PFSK-1 (cell line): ENCODE results near the gene TNS4.

Experiments used
- FOXP2 ChIP-seq: optimal IDR thresholded peaks from 2 replicates; pipeline ENCODE3; 2011; ENCODE audit warnings: borderline replicate concordance, control low read depth, inconsistent platforms; ENCODE audit not compliant: insufficient read depth; ENCODE audit errors: extremely low read length, extremely low read depth
- POLR2AphosphoS5 ChIP-seq: IDR thresholded peaks from 2 replicates; pipeline ENCODE4 v1.6.1; 2012; ENCODE audit warnings: low read depth, mild to moderate bottlenecking, control low read depth, low read length, moderate library complexity
- SIN3A ChIP-seq: IDR thresholded peaks from 2 replicates; pipeline ENCODE4 v1.6.1; 2012; ENCODE audit warnings: mild to moderate bottlenecking, low read length, moderate library complexity, borderline replicate concordance; ENCODE audit not compliant: insufficient read depth
- TAF1 ChIP-seq: IDR thresholded peaks from 2 replicates; pipeline ENCODE4 v1.6.1; 2012; ENCODE audit warnings: low read length, control low read depth, borderline replicate concordance; ENCODE audit not compliant: insufficient read depth
- TF ChIP-seq, protein P1 (sequence below), 2 experiments: IDR thresholded peaks; 2 replicates each; pipeline versions ENCODE4 v1.6.1 to v1.8.0; 2011 to 2012; ENCODE audit warnings: low read depth in 2 of 2, low read length in 2 of 2, control low read depth in 1 of 2, inconsistent platforms in 1 of 2, mild to moderate bottlenecking in 1 of 2, moderate library complexity in 1 of 2; ENCODE audit not compliant: insufficient read depth in 1 of 2

The TNS4 gene

DNA sequence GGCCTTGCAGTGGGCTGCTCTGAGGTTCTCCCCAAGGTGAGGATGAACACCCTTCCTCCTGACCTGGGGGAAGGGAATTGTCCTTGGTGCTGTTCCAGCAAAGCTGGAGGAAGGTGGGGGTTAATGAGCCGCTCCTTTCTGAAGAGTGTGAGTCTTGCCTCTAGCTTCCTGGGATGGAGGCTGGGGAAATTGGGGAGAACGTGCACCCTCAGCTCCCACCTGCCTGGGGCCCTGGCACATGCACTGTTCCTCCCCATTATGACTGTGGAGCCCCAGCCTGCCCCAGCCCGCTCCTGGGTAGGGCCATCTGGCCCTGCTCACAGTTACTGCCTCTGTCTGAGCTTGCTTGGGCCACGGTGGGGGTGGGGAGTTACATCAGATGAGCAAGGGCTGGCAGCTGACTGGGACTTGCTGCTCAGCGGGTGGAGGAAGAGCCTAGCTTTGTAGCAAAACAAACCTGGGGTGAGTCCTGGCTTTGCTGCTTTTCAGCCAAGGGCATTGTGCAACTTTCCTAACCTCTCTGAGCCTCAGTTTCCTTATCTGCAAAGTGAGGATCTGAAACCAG, 11.1 kb downstream of the TNS4 start:
- TF ChIP-seq, protein P1, sequence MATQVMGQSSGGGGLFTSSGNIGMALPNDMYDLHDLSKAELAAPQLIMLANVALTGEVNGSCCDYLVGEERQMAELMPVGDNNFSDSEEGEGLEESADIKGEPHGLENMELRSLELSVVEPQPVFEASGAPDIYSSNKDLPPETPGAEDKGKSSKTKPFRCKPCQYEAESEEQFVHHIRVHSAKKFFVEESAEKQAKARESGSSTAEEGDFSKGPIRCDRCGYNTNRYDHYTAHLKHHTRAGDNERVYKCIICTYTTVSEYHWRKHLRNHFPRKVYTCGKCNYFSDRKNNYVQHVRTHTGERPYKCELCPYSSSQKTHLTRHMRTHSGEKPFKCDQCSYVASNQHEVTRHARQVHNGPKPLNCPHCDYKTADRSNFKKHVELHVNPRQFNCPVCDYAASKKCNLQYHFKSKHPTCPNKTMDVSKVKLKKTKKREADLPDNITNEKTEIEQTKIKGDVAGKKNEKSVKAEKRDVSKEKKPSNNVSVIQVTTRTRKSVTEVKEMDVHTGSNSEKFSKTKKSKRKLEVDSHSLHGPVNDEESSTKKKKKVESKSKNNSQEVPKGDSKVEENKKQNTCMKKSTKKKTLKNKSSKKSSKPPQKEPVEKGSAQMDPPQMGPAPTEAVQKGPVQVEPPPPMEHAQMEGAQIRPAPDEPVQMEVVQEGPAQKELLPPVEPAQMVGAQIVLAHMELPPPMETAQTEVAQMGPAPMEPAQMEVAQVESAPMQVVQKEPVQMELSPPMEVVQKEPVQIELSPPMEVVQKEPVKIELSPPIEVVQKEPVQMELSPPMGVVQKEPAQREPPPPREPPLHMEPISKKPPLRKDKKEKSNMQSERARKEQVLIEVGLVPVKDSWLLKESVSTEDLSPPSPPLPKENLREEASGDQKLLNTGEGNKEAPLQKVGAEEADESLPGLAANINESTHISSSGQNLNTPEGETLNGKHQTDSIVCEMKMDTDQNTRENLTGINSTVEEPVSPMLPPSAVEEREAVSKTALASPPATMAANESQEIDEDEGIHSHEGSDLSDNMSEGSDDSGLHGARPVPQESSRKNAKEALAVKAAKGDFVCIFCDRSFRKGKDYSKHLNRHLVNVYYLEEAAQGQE (IDR thresholded peaks at IDR 0.05; ENCODE audit: insufficient read depth in 1 of 2, low read depth in 2 of 2, low read length in 2 of 2): peak; percentile 25 to 75; a peak in 2 of 4 replicates
- TF ChIP-seq POLR2AphosphoS5 (no peak), FOXP2 (no peak), SIN3A (no peak), TAF1 (no peak)

- TF ChIP-seq SIN3A (no peak), TAF1 (no peak), POLR2AphosphoS5 (no peak), FOXP2 (no peak)
- TF ChIP-seq, protein P1 (IDR thresholded peaks at IDR 0.05; ENCODE audit: insufficient read depth in 1 of 2, low read depth in 2 of 2, low read length in 2 of 2): no peak
These were observed 13.9 kb downstream of the TNS4 start for GRCh38 chr17:40487371-40488020.

GRCh38 chr17:40486522-40487370, 14.7 kb downstream of the TNS4 start:
- TF ChIP-seq FOXP2 (no peak), SIN3A (no peak), TAF1 (no peak), POLR2AphosphoS5 (no peak)
- TF ChIP-seq, protein P1 (IDR thresholded peaks at IDR 0.05; ENCODE audit: insufficient read depth in 1 of 2, low read depth in 2 of 2, low read length in 2 of 2): no peak

DNA sequence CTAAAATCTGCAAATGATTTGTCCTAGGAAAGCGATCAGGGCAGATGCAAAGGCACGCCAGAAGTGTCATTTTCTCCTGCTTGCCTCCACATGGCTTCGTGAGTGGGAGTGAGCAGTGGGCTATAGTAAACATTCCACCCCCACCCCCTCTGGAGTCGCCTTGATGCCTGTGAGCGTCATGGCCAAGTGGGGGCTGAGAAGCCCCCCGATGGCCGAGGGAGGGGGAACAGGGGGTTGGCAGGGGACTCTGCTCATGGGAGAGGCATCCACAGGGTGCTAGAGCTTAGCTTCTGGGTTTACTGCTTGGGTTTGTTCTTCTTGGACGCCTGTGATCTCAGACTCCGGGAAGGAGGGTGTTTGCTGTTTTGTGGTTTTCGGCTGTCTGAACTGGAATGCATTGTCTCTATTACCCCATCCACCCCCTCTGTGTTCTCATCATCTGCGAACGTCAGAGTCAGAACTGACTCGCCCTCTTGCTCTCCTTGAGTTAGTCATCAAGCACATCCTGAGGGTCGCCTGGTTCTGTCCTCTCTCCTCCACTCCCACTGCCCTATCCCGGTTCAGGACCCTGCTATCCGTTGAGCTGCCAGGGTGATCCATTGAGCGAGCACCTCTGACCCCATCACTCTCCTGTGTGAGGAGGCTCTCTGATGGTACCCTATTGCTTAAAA, 15.4 kb downstream of the TNS4 start:
- TF ChIP-seq SIN3A: peak; percentile 76; the same call in 1 of the 2 replicates
- peak; percentile 37 for TF ChIP-seq FOXP2
- 0 out of 2 replicates have a peak, but pooled peaks have one; percentile 36 for TF ChIP-seq POLR2AphosphoS5
- TF ChIP-seq TAF1: no peak
- TF ChIP-seq, protein P1 (IDR thresholded peaks at IDR 0.05; ENCODE audit: insufficient read depth in 1 of 2, low read depth in 2 of 2, low read length in 2 of 2): 0 out of 4 replicates have a peak, but pooled peaks of 1 of the 2 experiments have one; percentile 24
